NB4 (cell line): ENCODE measurements around the gene CYP26B1.

Experiments used
- DNase-seq: peaks from one replicate; pipeline ENCODE4 v3.0.0; 2010; ENCODE audit warnings: low read depth
- H3K4me3 ChIP-seq: one replicate; pipeline ENCODE4 v1.5.1; 2011; ENCODE audit warnings: mild to moderate bottlenecking, low read depth, low read length, moderate library complexity
- MYC ChIP-seq: IDR thresholded peaks from 2 replicates; pipeline ENCODE4 v1.6.1; 2011; ENCODE audit warnings: low read depth, low read length
- POLR2A ChIP-seq: IDR thresholded peaks from 2 replicates; pipeline ENCODE4 v1.6.1; 2011; ENCODE audit warnings: mild to moderate bottlenecking; ENCODE audit not compliant: insufficient read length; ENCODE audit errors: extremely low read depth
- TF ChIP-seq, protein P1 (sequence below): IDR thresholded peaks from 2 replicates; pipeline ENCODE4 v1.6.1; 2011; ENCODE audit warnings: low read depth, low read length
- TF ChIP-seq, protein P2 (sequence below): IDR thresholded peaks from one replicate; pipeline ENCODE4 v1.5.1; 2012; ENCODE audit warnings: low read depth, low read length

Gene CYP26B1

DNA sequence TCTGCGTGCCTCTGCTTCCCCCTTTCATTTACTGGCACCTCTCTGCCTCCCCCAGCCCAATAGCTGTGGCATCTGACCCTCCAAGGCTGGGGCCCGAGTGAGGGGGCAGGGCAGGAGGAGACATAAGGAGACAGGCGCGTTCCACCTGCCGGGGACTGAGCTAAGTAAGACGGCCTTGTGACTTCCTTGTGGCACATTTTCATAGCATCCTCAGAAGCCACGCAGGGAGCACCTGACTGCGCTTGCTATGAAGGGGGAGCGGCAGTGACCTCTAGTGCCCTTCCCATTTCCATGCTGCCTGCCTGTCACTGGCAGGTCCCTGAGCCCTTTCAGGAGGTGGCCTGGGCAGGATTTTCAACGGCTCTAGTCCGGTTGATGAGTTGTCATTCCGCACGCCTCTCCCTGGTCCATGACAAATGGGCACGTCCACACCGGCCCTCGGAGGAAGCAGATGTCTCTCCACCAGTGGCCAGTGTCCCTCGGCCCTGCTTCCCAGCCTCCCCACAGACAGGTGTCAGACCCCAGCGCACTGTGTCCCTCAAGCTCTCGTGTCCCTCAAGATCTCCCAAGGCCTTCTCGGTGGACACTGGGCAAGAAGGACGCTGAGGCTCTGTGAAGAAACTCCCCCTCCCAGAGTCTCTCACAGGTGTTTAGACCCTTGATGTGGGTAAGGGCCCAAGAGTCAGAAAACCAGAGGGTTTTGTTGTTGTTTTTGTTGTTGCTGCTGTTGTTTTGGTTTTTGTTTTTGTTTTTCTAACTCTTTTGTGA lies 42.7 kb downstream of the CYP26B1 start:
- TF ChIP-seq MYC, result no peak
- TF ChIP-seq, protein P1, sequence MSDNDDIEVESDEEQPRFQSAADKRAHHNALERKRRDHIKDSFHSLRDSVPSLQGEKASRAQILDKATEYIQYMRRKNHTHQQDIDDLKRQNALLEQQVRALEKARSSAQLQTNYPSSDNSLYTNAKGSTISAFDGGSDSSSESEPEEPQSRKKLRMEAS, result no peak
- TF ChIP-seq POLR2A, result no peak
- TF ChIP-seq, protein P2, sequence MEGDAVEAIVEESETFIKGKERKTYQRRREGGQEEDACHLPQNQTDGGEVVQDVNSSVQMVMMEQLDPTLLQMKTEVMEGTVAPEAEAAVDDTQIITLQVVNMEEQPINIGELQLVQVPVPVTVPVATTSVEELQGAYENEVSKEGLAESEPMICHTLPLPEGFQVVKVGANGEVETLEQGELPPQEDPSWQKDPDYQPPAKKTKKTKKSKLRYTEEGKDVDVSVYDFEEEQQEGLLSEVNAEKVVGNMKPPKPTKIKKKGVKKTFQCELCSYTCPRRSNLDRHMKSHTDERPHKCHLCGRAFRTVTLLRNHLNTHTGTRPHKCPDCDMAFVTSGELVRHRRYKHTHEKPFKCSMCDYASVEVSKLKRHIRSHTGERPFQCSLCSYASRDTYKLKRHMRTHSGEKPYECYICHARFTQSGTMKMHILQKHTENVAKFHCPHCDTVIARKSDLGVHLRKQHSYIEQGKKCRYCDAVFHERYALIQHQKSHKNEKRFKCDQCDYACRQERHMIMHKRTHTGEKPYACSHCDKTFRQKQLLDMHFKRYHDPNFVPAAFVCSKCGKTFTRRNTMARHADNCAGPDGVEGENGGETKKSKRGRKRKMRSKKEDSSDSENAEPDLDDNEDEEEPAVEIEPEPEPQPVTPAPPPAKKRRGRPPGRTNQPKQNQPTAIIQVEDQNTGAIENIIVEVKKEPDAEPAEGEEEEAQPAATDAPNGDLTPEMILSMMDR, result no peak
- peak; percentile 33 for DNase-seq
- H3K4me3 ChIP-seq, result no peak overlapping the region

DNA sequence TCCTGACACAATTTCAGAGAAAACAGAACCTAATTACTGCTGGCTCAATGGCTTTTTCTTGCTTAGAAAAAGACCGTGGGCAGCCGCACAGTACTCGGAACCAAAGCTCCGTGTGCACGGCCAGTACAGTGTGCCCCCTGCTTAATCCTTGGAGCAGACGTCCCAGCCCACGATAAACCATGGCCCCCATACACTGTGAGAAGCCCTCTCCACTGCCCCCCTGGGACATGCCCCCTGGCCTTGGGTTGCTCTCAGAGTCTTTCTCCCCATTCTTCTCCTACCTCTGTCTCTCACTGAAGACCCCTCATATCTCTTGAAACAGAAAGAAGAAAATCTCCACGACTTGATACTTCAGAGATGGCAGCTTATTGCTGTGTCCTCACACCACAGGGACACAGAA lies 44.0 kb downstream of the CYP26B1 start:
- no peak overlapping the region for H3K4me3 ChIP-seq
- DNase-seq, result no peak
- TF ChIP-seq MYC (no peak), POLR2A (no peak)
- TF ChIP-seq, protein P1, result no peak
- TF ChIP-seq, protein P2, result no peak

DNA sequence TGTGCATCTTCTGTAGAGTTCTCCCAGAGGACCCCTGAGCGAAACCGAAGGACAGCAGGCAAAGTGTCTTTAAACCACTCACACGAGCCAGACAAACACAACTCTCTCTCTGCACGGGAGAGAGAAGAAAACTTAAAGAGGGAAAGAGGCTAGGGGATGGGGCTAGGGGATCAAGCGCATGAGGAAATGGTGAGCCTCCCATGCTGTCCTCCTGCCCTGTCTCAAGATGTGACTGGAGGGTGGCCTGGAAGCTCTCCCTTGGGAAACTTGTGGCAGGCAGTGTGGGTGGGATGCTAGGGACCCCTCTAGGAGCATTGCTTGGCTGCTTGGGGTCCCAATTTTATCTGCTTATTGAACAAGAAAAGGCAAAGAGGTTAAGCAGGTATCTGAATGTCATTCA lies 44.5 kb downstream of the CYP26B1 start:
- TF ChIP-seq, protein P2, result no peak
- TF ChIP-seq, protein P1, result no peak
- TF ChIP-seq POLR2A (no peak), MYC (no peak)
- no peak overlapping the region for H3K4me3 ChIP-seq
- no peak for DNase-seq

DNA sequence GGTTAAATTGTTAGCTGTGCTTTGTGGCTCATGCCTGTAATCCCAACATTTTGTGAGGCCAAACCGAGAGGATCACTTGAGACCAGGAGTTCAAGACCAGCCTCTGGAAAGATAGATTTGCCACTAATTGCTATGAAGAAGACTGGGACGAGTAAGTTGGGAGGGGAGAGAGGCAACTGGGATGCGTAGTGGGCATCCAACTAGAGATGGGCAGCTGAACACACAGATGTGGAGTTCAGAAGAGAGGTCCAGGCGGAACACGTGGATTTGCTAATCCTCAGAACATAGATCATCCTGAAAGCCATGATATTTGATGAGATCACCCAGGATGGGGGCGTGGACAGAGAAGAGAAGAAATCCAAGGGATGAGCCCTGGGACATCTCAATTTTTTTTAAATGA lies 48.7 kb downstream of the CYP26B1 start:
- DNase-seq, result no peak
- no peak overlapping the region for H3K4me3 ChIP-seq
- no peak for TF ChIP-seq POLR2A
- TF ChIP-seq MYC, result no peak
- TF ChIP-seq, protein P2, result no peak
- TF ChIP-seq, protein P1, result no peak

DNA sequence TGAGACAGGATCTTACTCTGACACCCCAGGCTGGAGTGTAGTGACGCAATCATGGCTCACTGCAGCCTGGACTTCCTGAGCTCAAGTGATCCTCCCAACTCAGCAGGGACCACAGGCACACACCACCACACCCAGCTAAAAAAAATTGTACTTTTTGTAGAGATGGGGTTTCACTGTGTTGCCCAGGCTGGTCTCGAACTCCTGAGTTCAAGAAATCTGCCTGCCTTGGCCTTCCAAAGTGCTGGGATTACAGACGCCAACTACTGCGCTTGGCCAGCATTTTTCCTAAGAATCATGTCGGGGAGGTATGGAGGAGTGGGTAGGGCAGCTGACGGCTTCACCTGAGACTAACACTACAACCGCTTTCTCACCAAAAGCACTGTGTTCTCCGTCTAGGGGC lies 50.4 kb downstream of the CYP26B1 start:
- TF ChIP-seq, protein P1, result no peak
- TF ChIP-seq MYC (no peak), POLR2A (no peak)
- TF ChIP-seq, protein P2, result no peak
- peak; percentile 26 for DNase-seq
- H3K4me3 ChIP-seq, result no peak overlapping the region

DNA sequence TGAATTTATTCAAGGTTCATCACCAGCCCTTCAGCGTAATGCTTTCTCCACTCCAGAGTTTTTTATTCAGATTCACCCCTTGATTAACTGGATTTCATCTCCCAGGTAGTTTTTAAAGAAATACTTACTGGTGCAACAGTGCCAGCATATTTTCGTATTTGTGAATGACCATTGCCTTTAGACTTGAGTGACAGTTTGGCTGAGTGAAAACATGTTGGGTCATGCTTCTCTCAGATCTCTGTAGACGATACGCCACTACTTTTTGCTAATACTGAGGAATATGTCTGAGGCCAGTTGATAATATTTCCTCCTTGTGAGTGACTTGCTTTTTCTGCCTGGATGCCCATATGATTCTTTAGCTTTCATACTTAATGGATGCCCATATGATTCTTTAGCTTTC lies 51.5 kb downstream of the CYP26B1 start:
- TF ChIP-seq, protein P1, result no peak
- TF ChIP-seq MYC, result no peak
- TF ChIP-seq, protein P2, result no peak
- no peak for TF ChIP-seq POLR2A
- DNase-seq, result no peak

More for the DNA sequence above, 51.5 kb downstream of the CYP26B1 start:
- H3K4me3 ChIP-seq, result no peak overlapping the region
